NCI-H446 treated with DMSO at 0.1 percent for 48 hours (cell line): Measurements from ENCODE around the gene PDE8B.

Experiments
- DNase-seq: peaks from one replicate; lab custom pipeline; 2025; lab: John Stamatoyannopoulos, UW

PDE8B gene

GRCh38 chr5:77192441-77193050 lies 17.9 kb upstream of the PDE8B start:
- no peak for DNase-seq

DNA sequence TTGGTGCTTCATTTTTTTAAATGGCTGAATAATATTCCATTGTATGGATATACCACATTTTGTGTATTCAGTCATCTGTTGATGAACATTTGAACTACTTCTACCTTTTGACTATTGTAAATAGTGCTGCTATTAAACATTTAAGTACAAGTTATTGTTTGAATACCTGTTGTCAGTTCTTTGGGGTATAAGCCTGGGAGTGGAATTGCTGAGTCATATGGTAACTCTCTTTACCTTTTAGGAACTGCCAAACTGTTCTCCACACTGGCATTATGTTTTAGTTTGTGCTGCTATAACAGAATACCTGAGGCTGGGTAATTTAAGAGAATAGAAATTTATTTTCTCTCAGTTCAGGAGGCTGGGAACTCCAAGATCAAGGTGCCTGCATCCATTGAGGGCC lies 15.7 kb upstream of the PDE8B start:
- DNase-seq, result no peak

DNA sequence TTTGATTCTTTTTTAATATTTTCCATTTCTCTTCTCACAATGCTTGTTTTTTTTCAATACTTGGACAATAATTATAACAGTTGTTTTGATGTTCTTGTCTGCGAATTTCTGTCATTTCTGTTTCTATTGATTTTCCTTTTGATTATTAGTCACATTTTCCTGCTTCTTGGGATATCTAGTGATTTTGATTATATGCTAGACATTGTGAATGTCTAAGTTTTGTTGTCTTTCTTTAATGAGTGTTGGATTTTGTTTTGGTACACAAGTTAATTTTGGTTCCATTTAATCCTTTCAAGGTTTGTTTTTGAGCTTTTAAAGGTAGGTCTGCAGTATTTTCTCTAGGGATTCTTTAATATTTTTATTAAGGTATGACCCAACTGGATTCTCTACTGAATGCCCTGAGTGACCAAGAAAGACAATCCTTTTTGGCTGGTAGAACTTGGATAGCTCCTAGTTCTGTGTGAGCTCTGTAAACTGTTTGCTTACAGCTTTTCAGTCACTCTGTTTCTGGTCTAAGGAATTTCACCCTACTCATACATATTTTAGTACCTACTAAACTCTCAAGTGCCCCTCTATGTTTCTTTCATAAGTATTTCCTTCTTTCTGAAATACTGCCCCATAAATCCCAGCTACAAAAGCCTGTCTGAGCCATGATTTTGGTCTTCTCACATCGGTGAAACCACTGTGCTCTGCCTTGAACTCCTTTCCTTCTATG lies 12.5 kb upstream of the PDE8B start:
- DNase-seq, result no peak

DNA sequence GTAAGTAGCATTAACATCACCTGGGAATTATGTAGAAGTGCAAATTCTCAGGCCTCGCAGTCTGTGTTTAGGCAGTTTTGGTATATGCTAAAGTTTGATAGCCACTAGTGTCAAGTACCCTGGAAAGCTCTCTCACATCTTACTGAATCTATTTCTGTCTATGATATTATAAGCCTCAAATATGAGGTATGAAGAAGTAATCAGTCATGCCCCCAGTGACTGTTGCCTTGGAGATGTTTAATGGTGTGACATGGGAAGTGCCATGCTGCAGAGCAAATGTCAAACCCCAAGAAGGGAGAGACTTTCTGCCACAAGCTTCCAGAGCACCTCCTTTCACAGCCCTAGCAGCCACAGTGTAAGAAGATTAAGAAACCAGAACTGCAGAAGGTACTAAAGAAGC lies 9.8 kb upstream of the PDE8B start:
- no peak for DNase-seq

DNA sequence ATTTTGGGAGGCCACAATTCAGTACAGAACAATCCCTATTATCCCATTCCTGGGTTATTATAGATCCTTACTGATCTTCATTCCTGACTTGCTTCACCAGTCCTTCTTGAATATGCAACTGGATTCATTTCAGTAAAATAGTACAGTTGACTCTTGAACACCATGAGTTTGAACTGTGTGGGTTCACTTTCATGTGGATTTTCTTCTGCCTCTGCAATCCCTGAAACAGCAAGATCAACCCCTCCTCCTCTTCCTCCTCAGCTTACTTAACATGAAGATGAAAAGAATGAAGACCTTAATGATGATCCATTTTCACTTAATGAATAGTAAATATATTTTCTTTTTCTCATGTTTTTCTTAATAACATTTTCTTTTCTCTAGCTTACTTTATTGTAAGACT lies 8.3 kb upstream of the PDE8B start:
- no peak for DNase-seq

DNA sequence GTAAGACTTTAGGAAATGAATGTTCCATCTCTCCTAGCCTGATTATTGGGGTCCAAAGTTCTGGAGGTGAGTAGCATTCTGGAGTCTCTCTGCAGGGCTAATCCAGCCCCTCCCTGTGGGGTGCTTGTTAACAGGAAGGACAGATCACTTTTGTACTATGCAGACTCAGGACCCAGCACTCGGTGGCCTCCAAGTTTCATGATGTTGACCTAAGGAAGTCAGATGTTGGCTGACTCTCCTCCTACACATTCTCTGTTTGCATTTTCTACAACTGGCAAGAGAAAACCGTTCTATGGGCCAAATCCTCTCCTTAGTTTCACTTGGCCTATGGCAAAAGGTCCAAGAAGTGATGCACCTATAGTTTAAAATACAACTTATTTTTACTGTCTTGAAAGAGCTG lies 5.5 kb upstream of the PDE8B start:
- no peak for DNase-seq

GRCh38 chr5:77208507-77209163 lies 1.8 kb upstream of the PDE8B start:
- peak; percentile 4 for DNase-seq

- DNase-seq, result no peak
Measured at GRCh38 chr5:77209495-77210090, 887 bp upstream of the PDE8B start.

- DNase-seq, result no peak
Measured at GRCh38 chr5:77210964-77211690, 647 bp downstream of the PDE8B start.

DNA sequence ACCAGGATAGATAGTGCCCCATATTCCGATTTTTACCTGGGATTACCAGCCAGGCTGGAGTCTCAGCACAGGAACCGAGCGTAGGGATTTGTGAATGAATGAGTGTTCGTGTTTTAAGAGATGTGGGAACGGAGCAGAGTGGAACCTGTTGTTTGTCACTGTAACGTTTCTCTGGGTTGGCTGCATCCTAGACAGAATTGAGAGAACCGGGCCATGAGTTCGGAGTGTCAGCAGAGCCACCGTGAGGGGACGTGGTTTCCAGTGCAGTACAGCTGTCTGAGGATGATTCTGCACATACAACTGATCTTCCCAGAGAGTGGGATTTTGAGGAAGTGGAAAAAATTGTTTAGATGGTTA lies 1.2 kb downstream of the PDE8B start:
- DNase-seq, result no peak

DNA sequence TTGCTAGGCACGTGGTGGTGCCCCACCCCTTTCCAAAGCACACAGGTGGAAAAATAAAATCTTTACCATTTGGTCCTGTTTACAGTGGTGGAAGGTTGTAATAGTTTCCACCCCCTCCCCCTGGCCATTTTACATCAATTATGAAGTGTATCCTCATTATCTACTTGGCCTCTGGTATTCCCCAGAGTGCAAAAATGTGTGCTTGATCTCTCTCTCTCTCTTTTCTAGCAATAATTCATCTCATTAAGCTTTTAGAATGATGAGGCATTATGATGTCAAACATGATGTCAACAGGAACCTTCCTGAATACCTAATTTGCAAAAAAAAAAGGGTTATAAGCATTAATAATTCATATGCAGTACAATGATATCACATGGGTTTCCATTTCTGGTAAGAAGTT lies 3.1 kb downstream of the PDE8B start:
- DNase-seq, result no peak

DNA sequence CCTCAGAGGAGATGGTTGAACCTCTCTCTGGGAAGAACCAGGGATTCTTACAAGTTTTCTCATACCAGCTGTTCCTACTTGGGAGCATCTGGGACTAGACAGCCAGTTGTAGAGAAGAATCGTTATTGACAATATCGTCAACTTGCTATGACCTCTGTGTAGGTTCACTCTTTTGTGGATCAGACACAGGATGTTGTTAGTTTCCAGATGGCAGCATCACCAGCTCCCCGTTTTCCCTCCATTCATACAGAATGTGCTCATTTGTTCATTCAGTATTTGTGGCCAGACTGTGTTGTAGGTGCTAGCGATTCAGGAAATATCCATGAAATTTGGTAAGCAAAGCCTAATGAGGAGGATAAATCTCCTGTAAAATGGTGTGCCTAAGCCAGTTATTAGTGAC lies 3.7 kb downstream of the PDE8B start:
- no peak for DNase-seq

GRCh38 chr5:77218263-77218662 lies 7.8 kb downstream of the PDE8B start:
- DNase-seq, result no peak

DNA sequence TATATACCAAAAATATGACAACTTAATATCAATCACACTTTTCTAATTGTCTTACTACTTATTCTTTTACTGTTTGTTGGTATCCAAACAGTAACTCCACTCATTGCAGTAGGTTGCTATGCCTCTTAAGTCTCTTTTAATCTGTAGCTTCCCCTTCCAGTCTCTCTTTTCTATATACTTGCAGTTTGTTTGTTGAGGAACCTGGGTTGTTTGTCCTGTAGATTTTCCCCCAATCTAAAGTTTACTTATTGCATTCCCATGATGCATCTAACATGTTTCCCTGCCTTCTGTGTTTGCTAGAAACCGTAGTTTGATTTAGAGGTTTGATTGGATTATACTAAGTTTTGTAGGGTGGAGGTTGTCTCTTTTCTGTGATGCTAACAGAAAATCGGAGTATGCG lies 10.6 kb downstream of the PDE8B start:
- DNase-seq, result no peak

GRCh38 chr5:77222722-77223121 lies 12.2 kb downstream of the PDE8B start:
- no peak for DNase-seq

- no peak for DNase-seq
Measured at GRCh38 chr5:77223653-77224052, 13.2 kb downstream of the PDE8B start.

GRCh38 chr5:77224672-77225355 lies 14.3 kb downstream of the PDE8B start:
- DNase-seq, result no peak

GRCh38 chr5:77225531-77225930 lies 15.1 kb downstream of the PDE8B start:
- no peak for DNase-seq

GRCh38 chr5:77229887-77230286 lies 19.4 kb downstream of the PDE8B start:
- no peak for DNase-seq

DNA sequence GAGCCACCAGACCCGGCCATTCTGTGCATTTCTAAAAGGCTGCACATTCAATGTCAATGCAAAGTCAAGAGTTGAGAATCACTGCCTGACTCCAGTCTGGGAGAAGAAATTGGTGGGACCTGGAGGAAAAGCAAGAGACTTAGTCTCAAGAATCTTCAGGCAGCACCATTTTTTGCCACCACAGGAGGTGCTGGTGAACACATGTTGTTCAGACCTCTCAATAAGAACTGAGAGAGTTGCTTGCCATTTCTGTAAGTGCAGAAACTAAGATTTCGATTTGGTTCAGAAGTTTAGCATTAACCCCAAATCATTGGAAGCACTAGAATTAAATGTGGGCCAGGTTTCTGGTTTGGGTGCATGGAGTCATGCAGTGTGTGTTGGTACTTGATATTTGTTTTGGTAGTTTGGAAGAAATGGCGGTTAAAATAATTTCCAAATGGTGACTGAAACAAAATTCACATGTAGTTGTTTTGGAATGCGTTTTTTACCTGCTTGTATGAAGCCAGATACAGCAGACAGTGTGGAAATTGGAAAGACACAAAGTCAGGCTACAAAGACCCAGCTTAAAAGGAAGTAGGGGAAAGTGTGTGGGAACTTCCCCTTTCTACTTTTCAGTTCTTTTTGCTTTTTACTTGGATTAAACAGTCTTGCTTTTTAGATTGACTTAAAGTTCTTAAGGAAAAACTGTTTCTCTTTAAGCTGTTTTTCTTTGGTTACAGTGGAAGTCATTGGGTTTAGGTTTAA lies 20.4 kb downstream of the PDE8B start:
- no peak for DNase-seq

- no peak for DNase-seq
Measured at GRCh38 chr5:77231471-77232138, 21.1 kb downstream of the PDE8B start.
